NK-92 treated with Interleukin-12 subunit alpha and Interleukin-12 subunit beta, amount 100 ng/mL, for 24 hours (cell line): Measurements from ENCODE around the gene ABCD1.
A peak's percentile ranks its signal among the peaks of the same experiment; 100 is the strongest.

ENCODE experiments used
- DNase-seq: peaks from one replicate; lab custom pipeline; 2025; lab: John Stamatoyannopoulos, UW

Gene ABCD1

DNA sequence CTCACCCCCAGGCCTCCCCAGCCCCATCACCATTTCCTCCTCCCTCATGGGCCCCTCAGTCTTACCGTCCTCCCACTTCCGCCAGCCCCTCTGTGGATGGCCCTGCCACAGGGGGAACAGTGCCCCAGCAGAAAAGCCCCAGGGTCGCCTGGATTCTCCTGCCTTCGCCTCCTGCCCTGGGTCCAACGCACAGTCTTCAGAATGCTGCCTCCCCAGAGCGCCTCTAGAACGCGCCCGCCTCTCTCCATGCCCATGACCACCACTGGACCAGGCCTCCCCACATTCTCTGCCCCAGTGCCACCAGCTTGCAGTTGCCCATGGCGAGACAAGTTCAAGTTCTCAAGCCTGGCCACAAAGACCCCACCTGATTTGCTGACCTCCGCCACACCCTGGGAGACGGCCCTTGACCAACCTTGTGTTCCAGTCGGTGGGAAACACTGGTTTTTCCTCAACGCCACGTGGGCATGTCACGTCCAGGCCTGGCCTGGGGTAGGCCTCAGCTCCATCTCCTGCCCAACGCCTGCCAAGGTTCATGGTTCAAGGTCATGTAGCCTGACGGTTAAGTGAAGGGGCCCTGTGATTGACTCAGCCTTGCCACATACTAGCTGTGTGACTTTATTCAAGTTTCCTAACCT is 38.8 kb downstream of the ABCD1 start:
- DNase-seq: no peak

DNA sequence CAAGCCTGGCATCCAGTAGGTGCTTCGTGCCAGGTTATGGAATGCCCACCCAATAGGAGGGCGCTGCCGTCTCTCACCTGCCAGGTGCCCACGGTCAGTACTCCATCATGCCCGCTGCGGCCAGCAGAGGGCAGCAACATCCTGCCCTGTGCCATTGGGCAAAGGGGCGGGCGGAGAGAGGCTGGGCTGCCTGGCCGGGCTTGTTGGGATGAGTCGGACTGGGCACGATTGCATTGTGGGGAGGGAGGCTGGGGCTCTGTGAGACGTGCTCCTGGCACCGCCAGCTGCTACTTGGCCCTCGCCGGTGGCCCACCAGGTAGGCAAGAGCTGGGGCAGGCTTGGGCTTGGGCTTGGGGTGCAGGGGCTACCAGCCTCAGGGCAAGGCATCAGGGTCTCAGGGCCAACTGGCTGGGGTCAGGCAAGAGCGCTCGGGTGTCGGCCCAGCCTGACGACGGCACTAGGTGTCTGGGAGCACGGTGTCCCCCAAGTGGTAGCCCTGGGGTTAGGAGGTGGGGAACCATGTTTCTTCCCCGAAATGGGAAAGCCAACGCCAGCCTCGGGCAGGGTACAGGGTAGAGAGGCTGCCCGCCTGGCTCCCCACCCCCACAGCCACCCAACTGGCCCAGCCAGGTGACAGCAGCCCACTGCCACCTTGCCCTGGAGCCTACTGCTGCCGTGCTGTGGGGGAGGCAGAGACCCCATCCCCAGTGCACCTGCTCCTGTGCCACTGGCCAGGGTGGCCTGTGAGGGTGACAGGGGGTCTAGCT is 39.5 kb downstream of the ABCD1 start, which contains the start of gene PLXNB3:
TSS of gene PLXNB3 (plus strand) at position 261 of the 767 bp plus-strand sequence. CDS start 1,287 bp downstream, outside the sequence.
- DNase-seq: peak; percentile 48

DNA sequence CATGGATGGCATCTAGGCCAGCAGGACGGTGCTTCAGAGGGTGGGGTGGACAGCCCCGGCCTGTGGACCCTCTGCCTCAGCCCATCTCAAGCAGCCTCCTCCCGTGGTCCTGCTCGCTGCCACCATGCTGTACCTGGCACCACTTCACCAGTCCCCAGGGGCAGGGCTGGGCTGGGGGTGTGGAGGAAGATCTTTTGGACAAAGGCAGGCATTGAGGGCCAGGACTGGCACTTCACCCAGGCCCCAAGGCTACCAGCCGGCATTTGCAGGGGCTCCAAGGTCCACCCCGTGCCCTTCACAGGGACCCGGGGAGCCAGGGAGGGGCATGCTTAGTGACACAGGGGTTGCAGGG is 40.1 kb downstream of the ABCD1 start:
- no peak for DNase-seq

DNA sequence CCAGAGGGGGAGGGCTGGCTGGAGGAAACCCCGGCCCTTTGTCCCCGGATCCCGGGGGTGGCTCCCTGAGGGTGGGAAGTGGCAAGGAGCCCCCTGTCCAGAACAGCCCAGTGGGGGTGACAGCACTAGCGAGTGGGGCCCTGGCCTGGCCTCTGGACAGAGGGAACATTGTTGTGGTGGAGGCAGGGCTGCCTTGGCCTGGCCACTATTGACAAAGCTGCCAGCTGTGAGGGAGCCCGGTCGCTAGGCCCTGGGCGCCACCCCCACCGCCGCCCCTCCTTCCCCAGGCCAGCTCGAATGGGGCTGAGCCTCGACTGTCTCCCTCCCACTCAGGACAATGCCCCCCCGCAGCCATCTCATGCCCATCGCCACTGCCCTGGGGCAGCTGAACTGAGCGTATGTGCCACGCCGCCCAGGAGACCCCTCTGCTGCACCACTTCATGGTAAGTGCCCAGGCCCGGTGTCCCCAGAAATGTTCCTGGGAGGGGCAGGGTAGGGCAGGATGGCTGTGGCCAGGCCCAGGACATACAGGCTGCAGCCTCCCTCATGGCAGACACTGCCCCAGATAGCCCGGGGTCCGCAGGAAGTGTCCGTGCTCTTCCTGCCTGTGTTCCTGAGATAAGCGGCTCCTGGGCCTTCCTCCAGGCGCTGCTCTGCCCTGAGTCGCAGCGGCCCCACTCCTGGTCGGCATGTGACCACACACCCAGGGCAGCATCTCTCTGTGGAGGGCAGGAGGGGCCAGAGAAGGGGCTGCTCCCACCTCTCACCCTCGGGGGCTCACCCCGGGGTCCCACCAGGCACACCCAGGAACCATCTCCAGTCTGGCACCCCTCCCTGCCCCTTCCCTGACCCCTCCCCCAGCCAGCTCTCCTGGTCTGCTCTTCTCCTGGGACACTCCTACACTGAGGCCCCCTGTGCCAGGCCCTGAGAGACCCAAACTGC is 40.8 kb downstream of the ABCD1 start:
- no peak for DNase-seq

DNA sequence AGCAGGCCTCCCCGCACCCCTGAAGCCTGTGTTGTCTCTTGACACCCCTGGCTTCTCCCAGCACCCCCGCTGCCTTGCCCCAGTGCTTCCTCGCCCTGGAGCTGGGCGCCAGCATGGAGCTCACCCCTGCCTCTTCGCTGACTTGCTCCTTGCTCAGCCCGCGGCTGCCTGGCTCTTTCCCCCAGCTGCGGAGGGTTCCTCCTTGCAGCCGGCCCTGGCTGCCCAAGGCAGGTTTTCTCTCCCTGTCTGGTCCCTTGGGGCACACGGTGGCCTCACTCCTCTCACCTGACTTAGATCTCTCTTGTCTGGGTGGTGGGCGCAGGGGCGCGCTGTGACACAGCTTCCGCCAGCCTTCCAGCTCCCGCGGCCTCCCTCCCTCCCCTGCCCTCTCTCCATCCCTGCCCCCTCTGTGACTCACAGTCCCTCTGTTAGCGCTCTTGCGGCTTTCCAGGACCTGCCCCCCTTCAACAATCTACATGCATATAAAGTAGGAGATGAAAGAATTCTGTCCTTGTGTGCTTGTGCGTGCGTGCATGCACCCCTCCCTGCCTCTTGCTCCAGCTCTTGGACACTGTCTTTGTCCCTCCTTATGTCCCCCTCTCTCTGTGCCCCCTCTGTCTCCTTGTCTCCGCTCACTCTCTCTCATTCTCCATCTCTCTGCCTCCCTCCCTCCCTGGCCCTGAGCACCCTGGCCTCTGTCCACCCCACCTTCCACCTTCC is 41.6 kb downstream of the ABCD1 start:
- no peak for DNase-seq

DNA sequence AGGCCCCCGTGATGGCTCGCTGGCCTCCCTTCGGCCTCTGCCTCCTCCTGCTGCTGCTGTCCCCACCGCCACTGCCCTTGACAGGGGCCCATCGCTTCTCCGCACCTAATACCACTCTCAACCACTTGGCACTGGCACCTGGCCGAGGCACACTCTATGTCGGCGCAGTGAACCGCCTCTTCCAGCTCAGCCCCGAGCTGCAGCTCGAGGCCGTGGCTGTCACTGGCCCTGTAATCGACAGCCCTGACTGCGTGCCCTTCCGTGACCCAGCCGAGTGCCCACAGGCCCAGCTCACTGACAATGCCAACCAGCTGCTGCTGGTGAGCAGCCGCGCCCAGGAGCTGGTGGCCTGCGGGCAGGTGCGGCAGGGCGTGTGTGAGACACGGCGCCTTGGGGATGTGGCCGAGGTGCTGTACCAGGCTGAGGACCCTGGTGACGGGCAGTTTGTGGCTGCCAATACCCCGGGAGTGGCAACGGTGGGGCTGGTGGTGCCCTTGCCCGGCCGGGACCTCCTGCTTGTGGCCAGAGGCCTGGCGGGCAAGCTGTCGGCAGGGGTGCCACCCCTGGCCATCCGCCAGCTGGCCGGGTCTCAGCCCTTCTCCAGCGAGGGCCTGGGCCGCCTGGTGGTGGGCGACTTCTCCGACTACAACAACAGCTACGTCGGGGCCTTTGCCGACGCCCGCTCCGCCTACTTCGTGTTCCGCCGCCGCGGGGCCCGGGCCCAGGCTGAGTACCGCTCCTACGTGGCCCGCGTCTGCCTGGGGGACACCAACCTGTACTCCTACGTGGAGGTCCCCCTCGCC is 42.4 kb downstream of the ABCD1 start:
- no peak for DNase-seq

DNA sequence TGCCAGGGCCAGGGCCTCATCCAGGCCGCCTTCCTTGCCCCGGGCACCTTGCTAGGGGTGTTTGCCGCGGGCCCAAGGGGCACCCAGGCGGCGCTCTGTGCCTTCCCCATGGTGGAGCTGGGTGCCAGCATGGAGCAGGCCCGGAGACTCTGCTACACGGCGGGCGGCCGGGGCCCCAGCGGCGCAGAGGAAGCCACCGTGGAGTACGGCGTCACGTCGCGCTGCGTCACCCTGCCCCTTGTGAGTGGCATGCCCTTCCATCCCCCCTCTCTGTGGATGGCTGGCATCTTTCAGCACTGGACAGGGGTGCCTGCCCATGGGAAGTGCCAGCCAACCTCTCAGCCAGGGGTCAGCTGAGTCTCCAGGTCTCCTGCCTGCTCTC is 43.0 kb downstream of the ABCD1 start:
- DNase-seq: no peak

- no peak for DNase-seq
Observed at GRCh38 chrX:153768311-153769157, 43.9 kb downstream of the ABCD1 start.

DNA sequence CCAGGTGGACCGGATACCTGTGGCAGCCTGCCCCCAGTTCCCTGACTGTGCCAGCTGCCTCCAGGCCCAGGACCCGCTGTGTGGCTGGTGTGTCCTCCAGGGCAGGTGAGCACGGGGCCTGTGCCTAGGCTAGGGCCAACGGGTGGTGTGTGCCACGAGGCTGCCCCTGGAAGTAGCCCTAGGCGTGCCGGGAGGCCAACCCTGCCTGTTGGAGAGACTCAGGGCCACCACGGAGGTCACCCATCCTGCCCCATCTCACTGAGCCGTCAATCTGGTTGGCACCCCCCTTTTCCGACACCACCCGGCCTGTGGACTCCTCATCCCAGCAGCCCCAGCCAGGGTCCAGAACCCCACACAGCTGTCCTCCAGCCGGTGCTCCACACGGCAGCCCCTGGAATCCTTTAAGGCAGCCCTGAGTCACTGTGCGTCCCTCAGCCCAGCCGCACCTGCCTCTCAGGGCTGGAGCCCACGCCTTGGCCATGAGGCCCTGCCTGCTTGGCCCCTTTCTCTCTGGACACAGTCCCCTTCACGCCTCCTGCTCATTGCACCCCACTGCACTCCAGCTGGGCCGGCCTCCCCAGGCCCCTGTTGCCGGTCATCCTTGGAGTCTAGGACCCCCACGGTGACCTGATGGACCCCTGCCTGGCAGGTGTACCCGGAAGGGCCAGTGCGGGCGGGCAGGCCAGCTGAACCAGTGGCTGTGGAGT is 44.7 kb downstream of the ABCD1 start:
- no peak for DNase-seq

GRCh38 chrX:153769865-153770600 is 45.4 kb downstream of the ABCD1 start:
- no peak for DNase-seq

GRCh38 chrX:153770601-153771414 is 46.2 kb downstream of the ABCD1 start:
- DNase-seq: no peak

GRCh38 chrX:153771415-153772315 is 47.0 kb downstream of the ABCD1 start:
- DNase-seq: no peak

GRCh38 chrX:153772316-153773217 is 47.9 kb downstream of the ABCD1 start:
- DNase-seq: no peak

DNA sequence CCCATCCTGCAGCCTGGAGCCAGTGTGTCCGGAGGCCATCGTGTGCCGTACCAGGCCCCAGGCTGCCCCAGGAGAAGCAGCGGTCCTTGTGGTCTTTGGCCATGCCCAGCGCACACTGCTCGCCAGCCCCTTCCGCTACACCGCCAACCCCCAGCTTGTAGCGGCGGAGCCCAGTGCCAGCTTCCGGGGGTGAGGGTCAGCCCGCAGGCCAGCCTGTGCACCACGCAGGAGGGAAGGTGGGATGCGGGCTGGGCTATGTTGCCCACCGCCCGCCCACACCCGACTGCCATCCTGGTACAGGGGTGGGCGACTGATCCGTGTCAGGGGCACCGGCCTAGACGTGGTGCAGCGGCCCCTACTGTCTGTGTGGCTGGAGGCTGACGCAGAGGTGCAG is 48.6 kb downstream of the ABCD1 start:
- DNase-seq: no peak

DNA sequence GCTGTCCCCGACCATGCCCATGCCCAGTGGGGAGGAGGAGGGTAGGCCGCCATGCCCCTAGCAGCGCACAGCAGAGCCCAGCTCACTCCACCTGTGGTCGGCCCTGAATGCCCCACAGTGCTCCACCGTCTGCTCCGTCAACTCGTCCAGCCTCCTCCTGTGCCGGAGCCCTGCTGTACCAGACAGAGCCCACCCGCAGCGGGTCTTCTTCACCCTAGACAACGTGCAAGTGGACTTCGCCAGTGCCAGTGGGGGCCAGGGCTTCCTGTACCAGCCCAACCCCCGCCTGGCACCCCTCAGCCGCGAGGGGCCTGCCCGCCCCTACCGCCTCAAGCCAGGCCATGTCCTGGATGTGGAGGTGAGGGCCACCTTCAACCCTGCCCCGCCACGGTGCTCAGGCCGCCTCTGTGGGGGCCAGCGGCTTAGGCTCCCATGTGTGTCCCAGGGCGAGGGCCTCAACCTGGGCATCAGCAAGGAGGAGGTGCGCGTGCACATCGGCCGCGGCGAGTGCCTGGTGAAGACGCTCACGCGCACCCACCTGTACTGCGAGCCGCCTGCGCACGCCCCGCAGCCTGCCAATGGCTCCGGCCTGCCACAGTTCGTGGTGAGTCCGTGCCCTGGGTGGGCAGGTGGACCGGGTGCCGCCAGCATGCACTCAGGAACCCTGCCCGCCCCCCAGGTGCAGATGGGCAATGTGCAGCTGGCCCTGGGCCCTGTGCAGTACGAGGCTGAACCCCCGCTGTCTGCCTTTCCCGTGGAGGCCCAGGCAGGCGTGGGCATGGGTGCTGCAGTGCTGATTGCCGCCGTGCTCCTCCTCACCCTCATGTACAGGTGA is 49.3 kb downstream of the ABCD1 start:
- DNase-seq: no peak
